Heart left ventricle (tissue), 16 donors: ENCODE measurements around the gene UVRAG. TPM values are rescaled to one million over a fixed set of nuclear protein-coding genes. Genes with fewer than 3 reads are reported as not detected.
"Not testable (repeated sequence)": the region's sequence is repeated elsewhere in the genome, so short reads cannot be mapped to it uniquely, and the experiment has no call there.

Source experiments
- ATAC-seq, 4 donors: fragments of 200-7000 bp; cut with Tn5 transposase; one replicate each; pipeline ENCODE4 v1.9.1; 2020 to 2022; ENCODE audit warnings: moderate library complexity in 4 of 4, mild to moderate bottlenecking in 3 of 4, moderate number of reproducible peaks in 1 of 4
- DNase-seq, 5 donors: peaks; one replicate each; pipeline ENCODE4 v3.0.0-alpha.2; 2020
- H3K27ac ChIP-seq, 12 donors: fragments of 200-600 bp; sonication (generic) in 4 of 12; one replicate each; pipeline versions ENCODE4 v1.5.0 to v1.8.0; 2016 to 2022; ENCODE audit warnings: mild to moderate bottlenecking in 2 of 12
- H3K27me3 ChIP-seq, 9 donors: fragments of 200-600 bp; sonication (generic) in 2 of 9; one replicate each; pipeline versions ENCODE4 v1.5.1 to v1.8.0; 2016 to 2022; ENCODE audit warnings: mild to moderate bottlenecking in 3 of 9
- H3K36me3 ChIP-seq, 9 donors: fragments of 200-600 bp; sonication (generic) in 2 of 9; one replicate each; pipeline versions ENCODE4 v1.5.0 to v1.8.0; 2018 to 2022; ENCODE audit warnings: mild to moderate bottlenecking in 2 of 9
- H3K4me1 ChIP-seq, 12 donors: fragments of 200-600 bp; sonication (generic) in 4 of 12; one replicate each; pipeline versions ENCODE4 v1.5.0 to v1.8.0; 2016 to 2022; ENCODE audit warnings: mild to moderate bottlenecking in 3 of 12
- H3K4me3 ChIP-seq, 12 donors: fragments of 200-600 bp; sonication (generic) in 4 of 12; one replicate each; pipeline versions ENCODE4 v1.5.0 to v1.8.0; 2017 to 2022; ENCODE audit warnings: mild to moderate bottlenecking in 9 of 12, moderate library complexity in 4 of 12
- H3K9me3 ChIP-seq, 12 donors: fragments of 200-600 bp; sonication (generic) in 4 of 12; one replicate each; pipeline versions ENCODE4 v1.5.0 to v1.8.0; 2016 to 2022; ENCODE audit warnings: mild to moderate bottlenecking in 1 of 12
- POLR2A ChIP-seq, 2 donors: fragments of 450-650 bp; IDR thresholded peaks; one replicate each; pipeline ENCODE4 v1.6.1; 2017; ENCODE audit warnings: antibody characterized with exemption in 2 of 2, mild to moderate bottlenecking in 2 of 2, moderate library complexity in 2 of 2
- WGBS, 4 donors: extraction: QIAGEN DNeasy Blood & Tissue Kit in 2 of 4; methylation state at CpG; one replicate each; pipeline versions ENCODE4 v1.1.5 to v1.1.7; 2013 to 2018; 5-methylcytosine and 5-hydroxymethylcytosine counted together
- intact Hi-C, 10 donors: fragments of 100-400 bp; cut with DNase I; formaldehyde crosslinking; loops; one replicate each; pipeline versions ENCODE4 v1.11.1 to v1.14.2; 2022
- polyA plus RNA-seq, 2 donors: library from polyadenylated mRNA; stranded (reverse); fragments of 200-250 nt; gene quantifications; one replicate each; pipeline ENCODE4 v1.2.3, GENCODE V29; 2013
- total RNA-seq, 9 donors: library from RNA; depleted of rRNA in 2 of 9; stranded (reverse); fragments of >200 nt in 2 of 9; fragmentation: NEBNext Ultra II Directional in 3 of 9; extraction: Animal tissue kit (Norgen Biotek cat#: 25700) in 3 of 9; gene quantifications; one replicate each; pipeline versions ENCODE4 v1.1.0 to v1.2.4, GENCODE V29; 2016 to 2023
- TF ChIP-seq, protein P1 (sequence below), 12 donors: fragments of 200-600 bp; sonication (generic) in 4 of 12; IDR thresholded peaks; one replicate each; pipeline versions ENCODE4 v1.5.0 to v1.8.0; 2018 to 2022; ENCODE audit warnings: antibody characterized with exemption in 12 of 12, mild to moderate bottlenecking in 5 of 12
- donor health status: ischemic (EF 13 %, LVEDD 7.1; RV severe dilation, severe dysfunction).
- donor health status: healthy with polysubstance abuse.
- donor health status: DM: no; HTN: yes; CAD: no.
- donor health status: DM: no; HTN: no; CAD: no.
- donor health status: ischemic (EF 25% LVEDD 6.9; RV normal size, moderate dysfunction).
- donor health status: ischemic (EF 25% LVEDD 5.7; RV mildly dilated, moderate dysfunction).
- donor health status: healthy.
- donor health status: DM: yes; HTN: yes; CAD: no.
- donor health status: ischemic (EF 35%, LVEDD 5.7; RV mildly dilated, moderate dysfunction).
- donor health status: nonischemic (EF 11% LVEDD 7.7; RV severe dilation, severe dysfunction).
- donor health status: DM: yes; HTN: yes; CAD: no.
- donor health status: PGD.
- donor health status: ischemic (EF 29% LVEDD 5.4; RV normal size, mild dysfunction).
- donor health status: nonischemic (EF 23%, LVEDD 6.1; RV moderate dilation, normal function).

UVRAG gene
- total and polyA plus RNA-seq, 11 donors: 4.5 to 22.6 (median 15.0) TPM

DNA sequence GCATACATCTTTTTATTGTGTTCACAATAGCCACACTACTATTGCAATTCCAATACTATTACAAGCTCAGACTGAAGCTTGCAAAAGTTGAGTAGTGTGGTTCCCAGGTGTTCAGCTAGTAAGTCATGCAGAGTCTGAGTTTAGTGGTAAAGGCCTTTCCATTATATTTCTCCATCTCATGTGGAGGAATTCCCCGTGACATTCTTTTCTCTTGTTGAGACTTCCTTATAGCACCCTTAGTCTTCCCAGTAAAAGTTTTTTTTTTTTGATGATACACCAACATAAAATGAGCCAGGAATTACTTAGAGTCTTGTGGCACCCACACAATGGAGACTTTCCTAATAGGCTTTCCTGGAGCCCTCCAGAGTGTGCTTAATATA, 110.8 kb downstream of the UVRAG start:
- no peak overlapping the region for H3K4me3 ChIP-seq
- peak overlapping the region in 1 of 12 donors; percentile 12 for H3K27ac ChIP-seq
- no peaks in the 10 kb centered on the region for H3K36me3 ChIP-seq
- no peaks in the 10 kb centered on the region for H3K9me3 ChIP-seq
- ATAC-seq: no peak
- 93 to 100% (median 98%) methylated on average over 1 of the region's 1 CpG for WGBS, 4 donors
- H3K4me1 ChIP-seq: peaks cover 0 to 37% (median 20%) of the 10 kb centered on the region in 12 donors
- intact Hi-C loops: no loop called here
- H3K27me3 ChIP-seq: no peaks in the 10 kb centered on the region
- no peak for DNase-seq
- TF ChIP-seq POLR2A (IDR thresholded peaks at IDR 0.05): no peak
- TF ChIP-seq, protein P1, sequence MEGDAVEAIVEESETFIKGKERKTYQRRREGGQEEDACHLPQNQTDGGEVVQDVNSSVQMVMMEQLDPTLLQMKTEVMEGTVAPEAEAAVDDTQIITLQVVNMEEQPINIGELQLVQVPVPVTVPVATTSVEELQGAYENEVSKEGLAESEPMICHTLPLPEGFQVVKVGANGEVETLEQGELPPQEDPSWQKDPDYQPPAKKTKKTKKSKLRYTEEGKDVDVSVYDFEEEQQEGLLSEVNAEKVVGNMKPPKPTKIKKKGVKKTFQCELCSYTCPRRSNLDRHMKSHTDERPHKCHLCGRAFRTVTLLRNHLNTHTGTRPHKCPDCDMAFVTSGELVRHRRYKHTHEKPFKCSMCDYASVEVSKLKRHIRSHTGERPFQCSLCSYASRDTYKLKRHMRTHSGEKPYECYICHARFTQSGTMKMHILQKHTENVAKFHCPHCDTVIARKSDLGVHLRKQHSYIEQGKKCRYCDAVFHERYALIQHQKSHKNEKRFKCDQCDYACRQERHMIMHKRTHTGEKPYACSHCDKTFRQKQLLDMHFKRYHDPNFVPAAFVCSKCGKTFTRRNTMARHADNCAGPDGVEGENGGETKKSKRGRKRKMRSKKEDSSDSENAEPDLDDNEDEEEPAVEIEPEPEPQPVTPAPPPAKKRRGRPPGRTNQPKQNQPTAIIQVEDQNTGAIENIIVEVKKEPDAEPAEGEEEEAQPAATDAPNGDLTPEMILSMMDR (IDR thresholded peaks at IDR 0.05): no peak

DNA sequence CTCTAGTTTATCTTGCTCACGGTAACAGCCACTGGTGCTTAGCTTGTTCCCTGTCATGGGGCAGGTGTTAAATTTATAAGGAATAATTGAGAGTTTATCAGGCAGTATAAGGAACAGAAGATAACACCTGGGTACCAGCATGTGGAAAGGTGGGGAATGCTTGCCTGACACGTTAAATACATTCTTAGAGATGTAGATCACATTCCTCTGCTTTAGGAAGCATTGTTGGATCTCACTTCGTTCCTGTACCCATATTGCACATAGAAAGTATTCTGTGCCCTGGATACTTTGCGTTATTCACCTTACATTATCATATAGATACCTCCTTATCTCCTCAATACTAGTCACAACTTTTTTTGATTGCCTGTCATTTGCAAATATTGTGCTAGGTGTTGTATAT, 114.7 kb downstream of the UVRAG start:
- DNase-seq (no peak), ATAC-seq (no peak)
- Histone ChIP-seq H3K36me3 (no peaks in the 10 kb centered on the region), H3K9me3 (no peaks in the 10 kb centered on the region), H3K27me3 (no peaks in the 10 kb centered on the region), H3K4me1 (peaks cover 0 to 22% (median 17%) of the 10 kb centered on the region in 12 donors), H3K4me3 (no peak overlapping the region), H3K27ac (no peak overlapping the region)
- TF ChIP-seq, protein P1 (IDR thresholded peaks at IDR 0.05): no peak
- TF ChIP-seq POLR2A (IDR thresholded peaks at IDR 0.05): no peak
- WGBS, 4 donors: 94 to 100% (median 96%) methylated on average over 4 of the region's 4 CpGs
- intact Hi-C loops: no loop called here

- intact Hi-C loops: no loop called here
- no peak overlapping the region for H3K4me3 ChIP-seq
- ATAC-seq (no peak), DNase-seq (no peak)
- no peak overlapping the region for H3K27ac ChIP-seq
- no peaks in the 10 kb centered on the region for H3K36me3 ChIP-seq
- TF ChIP-seq, protein P1 (IDR thresholded peaks at IDR 0.05): no peak
- no peak for TF ChIP-seq POLR2A (IDR thresholded peaks at IDR 0.05)
- WGBS, 4 donors: 83 to 90% (median 87%) methylated on average over 5 of the region's 5 CpGs
- no peaks in the 10 kb centered on the region for H3K27me3 ChIP-seq
- H3K9me3 ChIP-seq: no peaks in the 10 kb centered on the region
- peaks cover 0 to 13% (median 9%) of the 10 kb centered on the region in 12 donors for H3K4me1 ChIP-seq
These were observed 115.5 kb downstream of the UVRAG start for GRCh38 chr11:75930534-75930933.

- DNase-seq (no peak), ATAC-seq (no peak)
- Histone ChIP-seq H3K27me3 (no peaks in the 10 kb centered on the region), H3K4me3 (no peak overlapping the region), H3K4me1 (peaks cover 0 to 8% (median 3%) of the 10 kb centered on the region in 12 donors), H3K9me3 (no peaks in the 10 kb centered on the region), H3K27ac (no peak overlapping the region), H3K36me3 (no peaks in the 10 kb centered on the region)
- no peak for TF ChIP-seq POLR2A (IDR thresholded peaks at IDR 0.05)
- TF ChIP-seq, protein P1 (IDR thresholded peaks at IDR 0.05): no peak
- intact Hi-C loops: no loop called here
- 77 to 96% (median 88%) methylated on average over 1 of the region's 1 CpG for WGBS, 4 donors
These were observed 116.1 kb downstream of the UVRAG start for GRCh38 chr11:75931124-75931523.

DNA sequence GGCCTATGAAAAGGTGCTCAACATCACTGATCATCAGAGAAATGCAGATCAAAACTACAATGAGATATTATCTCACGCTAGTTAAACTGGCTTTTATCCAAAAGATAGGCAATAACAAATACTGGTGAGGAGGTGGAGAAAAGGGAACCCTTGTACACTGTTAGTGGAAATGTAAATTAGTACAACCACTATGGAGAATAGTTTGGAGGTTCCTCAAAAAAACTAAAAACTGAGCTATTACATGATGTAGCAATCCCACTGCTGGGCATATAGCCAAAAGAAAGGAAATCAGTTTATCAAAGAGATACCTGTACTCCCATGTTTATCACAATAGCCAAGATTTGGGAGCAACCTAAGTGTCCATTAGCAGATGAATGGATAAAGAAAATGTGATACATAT, 118.7 kb downstream of the UVRAG start:
- not testable (repeated sequence) for DNase-seq, ATAC-seq

More for the DNA sequence above, 118.7 kb downstream of the UVRAG start:
- H3K36me3 ChIP-seq, H3K27me3 ChIP-seq, intact Hi-C loops, H3K4me3 ChIP-seq, H3K27ac ChIP-seq, H3K9me3 ChIP-seq: not testable (repeated sequence)
- H3K4me1 ChIP-seq: peaks cover 0 to 15% (median 6%) of the 10 kb centered on the region in 12 donors
- 88 to 98% (median 92%) methylated on average over 1 of the region's 1 CpG for WGBS, 4 donors
